AG09319 (cell line): ENCODE measurements around the gene PTPN23.

Source experiments
- DNase-seq: peaks from one replicate; pipeline ENCODE4 v3.0.0-alpha.2; 2010; ENCODE audit warnings: low read depth; ENCODE audit errors: extremely low read depth
- CTCF ChIP-seq: IDR thresholded peaks from 2 replicates; pipeline ENCODE4 v1.5.1; 2011; ENCODE audit warnings: low read depth, mild to moderate bottlenecking, inconsistent platforms, low read length, moderate library complexity

The PTPN23 gene

GRCh38 chr3:47429476-47430270 lies 48.9 kb downstream of the PTPN23 start:
- no peak for TF ChIP-seq CTCF

GRCh38 chr3:47430606-47431005 lies 49.8 kb downstream of the PTPN23 start:
- no peak for DNase-seq
- no peak for TF ChIP-seq CTCF

More at GRCh38 chr3:47429476-47430270, 48.9 kb downstream of the PTPN23 start:
- no peak for DNase-seq

- no peak for TF ChIP-seq CTCF
- DNase-seq: no peak
Measured at GRCh38 chr3:47431225-47431624, 50.4 kb downstream of the PTPN23 start.

GRCh38 chr3:47432673-47433072 lies 51.9 kb downstream of the PTPN23 start:
- no peak for DNase-seq
- TF ChIP-seq CTCF: no peak

- no peak for TF ChIP-seq CTCF
- no peak for DNase-seq
Measured at GRCh38 chr3:47433796-47434195, 53.0 kb downstream of the PTPN23 start.

GRCh38 chr3:47434849-47435248 lies 54.0 kb downstream of the PTPN23 start:
- no peak for TF ChIP-seq CTCF

GRCh38 chr3:47436180-47436579 lies 55.4 kb downstream of the PTPN23 start:
- DNase-seq: no peak
- TF ChIP-seq CTCF: no peak

More at GRCh38 chr3:47434849-47435248, 54.0 kb downstream of the PTPN23 start:
- DNase-seq: no peak
